Cardiac muscle cell (in vitro differentiated cells and primary cell): ENCODE measurements around the gene RCL1. TPM values are rescaled to one million over a fixed set of nuclear protein-coding genes. Genes with fewer than 3 reads are reported as not detected.
A peak's percentile ranks its signal among the peaks of the same experiment; 100 is the strongest.

ENCODE experiments used
- DNase-seq, 2 donors: peaks; one replicate each; pipeline versions ENCODE4 v3.0.0 to v3.0.0-alpha.2; 2010 to 2017; ENCODE audit warnings: low read depth in 1 of 2, low spot score in 1 of 2
- H3K27ac ChIP-seq: fragments of 200-600 bp; sonication (generic); 2 replicates; pipeline ENCODE4 v1.5.1; 2016
- H3K27me3 ChIP-seq: fragments of 200-600 bp; sonication (generic); 2 replicates; pipeline ENCODE4 v1.6.0; 2016; ENCODE audit warnings: control low read depth
- H3K36me3 ChIP-seq: fragments of 200-600 bp; sonication (generic); 2 replicates; pipeline ENCODE4 v1.5.1; 2016; ENCODE audit warnings: control low read depth
- H3K4me1 ChIP-seq: fragments of 200-600 bp; sonication (generic); 2 replicates; pipeline ENCODE4 v1.8.1; 2017; ENCODE audit warnings: low read depth, mild to moderate bottlenecking, mixed run types
- H3K4me3 ChIP-seq: fragments of 200-600 bp; sonication (generic); 2 replicates; pipeline ENCODE4 v1.5.1; 2016; ENCODE audit warnings: mild to moderate bottlenecking
- H3K9me3 ChIP-seq: fragments of 200-600 bp; sonication (generic); 2 replicates; pipeline ENCODE4 v1.5.1; 2017; ENCODE audit warnings: low read depth, mild to moderate bottlenecking, control low read depth
- polyA plus RNA-seq: library from polyadenylated mRNA; unstranded; fragments of >200 nt; fragmentation: Nextera tagmentation; extraction: Ambion mirVana; gene quantifications from 2 replicates; pipeline ENCODE4 v1.2.1, GENCODE V29; 2016
- total RNA-seq: library from RNA; depleted of rRNA; stranded (reverse); fragments of >200 nt; gene quantifications from 2 replicates; pipeline ENCODE4 v1.2.3, GENCODE V29; 2016
- TF ChIP-seq, protein P1 (sequence below): IDR thresholded peaks from 2 replicates; pipeline ENCODE4 v1.5.1; 2012; ENCODE audit warnings: low read depth, mild to moderate bottlenecking, low read length

The RCL1 gene
- total and polyA plus RNA-seq, 2 experiments from 2014 or later: 15.1 to 17.9 TPM

GRCh38 chr9:4842213-4842612, 49.5 kb downstream of the RCL1 start:
- no peaks in the 10 kb centered on the region for H3K9me3 ChIP-seq
- peaks cover 5% of the 10 kb centered on the region for H3K36me3 ChIP-seq
- H3K4me1 ChIP-seq: no peaks in the 10 kb centered on the region
- no peak overlapping the region for H3K27ac ChIP-seq
- no peak for DNase-seq
- TF ChIP-seq, protein P1, sequence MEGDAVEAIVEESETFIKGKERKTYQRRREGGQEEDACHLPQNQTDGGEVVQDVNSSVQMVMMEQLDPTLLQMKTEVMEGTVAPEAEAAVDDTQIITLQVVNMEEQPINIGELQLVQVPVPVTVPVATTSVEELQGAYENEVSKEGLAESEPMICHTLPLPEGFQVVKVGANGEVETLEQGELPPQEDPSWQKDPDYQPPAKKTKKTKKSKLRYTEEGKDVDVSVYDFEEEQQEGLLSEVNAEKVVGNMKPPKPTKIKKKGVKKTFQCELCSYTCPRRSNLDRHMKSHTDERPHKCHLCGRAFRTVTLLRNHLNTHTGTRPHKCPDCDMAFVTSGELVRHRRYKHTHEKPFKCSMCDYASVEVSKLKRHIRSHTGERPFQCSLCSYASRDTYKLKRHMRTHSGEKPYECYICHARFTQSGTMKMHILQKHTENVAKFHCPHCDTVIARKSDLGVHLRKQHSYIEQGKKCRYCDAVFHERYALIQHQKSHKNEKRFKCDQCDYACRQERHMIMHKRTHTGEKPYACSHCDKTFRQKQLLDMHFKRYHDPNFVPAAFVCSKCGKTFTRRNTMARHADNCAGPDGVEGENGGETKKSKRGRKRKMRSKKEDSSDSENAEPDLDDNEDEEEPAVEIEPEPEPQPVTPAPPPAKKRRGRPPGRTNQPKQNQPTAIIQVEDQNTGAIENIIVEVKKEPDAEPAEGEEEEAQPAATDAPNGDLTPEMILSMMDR: no peak
- no peaks in the 10 kb centered on the region for H3K27me3 ChIP-seq
- no peak overlapping the region for H3K4me3 ChIP-seq

DNA sequence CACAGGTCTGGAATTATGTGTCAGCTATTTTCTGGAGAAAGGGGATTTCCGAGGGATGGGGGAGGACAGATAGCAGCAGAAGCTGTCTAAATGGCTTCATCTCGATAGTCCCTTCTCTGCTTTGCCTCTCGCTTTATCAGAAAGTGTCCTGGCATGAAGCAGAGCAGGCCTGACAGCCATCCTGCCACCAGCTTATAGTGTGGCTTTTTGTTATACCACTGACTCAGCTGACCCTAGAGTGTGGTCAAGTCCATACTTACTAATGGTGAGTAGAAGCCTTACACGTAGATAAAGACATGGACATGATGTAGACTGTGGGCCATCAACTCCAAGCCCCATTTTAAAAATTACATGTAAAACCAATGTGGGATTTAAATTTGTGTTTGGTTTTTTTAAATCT, 50.0 kb downstream of the RCL1 start:
- H3K4me1 ChIP-seq: no peaks in the 10 kb centered on the region
- TF ChIP-seq, protein P1: no peak
- no peaks in the 10 kb centered on the region for H3K27me3 ChIP-seq
- no peak overlapping the region for H3K27ac ChIP-seq
- no peak for DNase-seq
- H3K4me3 ChIP-seq: no peak overlapping the region
- no peaks in the 10 kb centered on the region for H3K9me3 ChIP-seq
- H3K36me3 ChIP-seq: peaks cover 5% of the 10 kb centered on the region

GRCh38 chr9:4844056-4844838, 51.5 kb downstream of the RCL1 start:
- peaks cover 5% of the 10 kb centered on the region for H3K36me3 ChIP-seq
- TF ChIP-seq, protein P1: no peak
- DNase-seq: no peak
- H3K9me3 ChIP-seq: no peaks in the 10 kb centered on the region
- H3K4me1 ChIP-seq: no peaks in the 10 kb centered on the region
- H3K27ac ChIP-seq: no peak overlapping the region
- no peaks in the 10 kb centered on the region for H3K27me3 ChIP-seq
- H3K4me3 ChIP-seq: no peak overlapping the region

GRCh38 chr9:4849369-4849768, 56.6 kb downstream of the RCL1 start:
- Histone ChIP-seq H3K9me3 (no peaks in the 10 kb centered on the region), H3K4me1 (no peaks in the 10 kb centered on the region)
- TF ChIP-seq, protein P1: no peak

DNA sequence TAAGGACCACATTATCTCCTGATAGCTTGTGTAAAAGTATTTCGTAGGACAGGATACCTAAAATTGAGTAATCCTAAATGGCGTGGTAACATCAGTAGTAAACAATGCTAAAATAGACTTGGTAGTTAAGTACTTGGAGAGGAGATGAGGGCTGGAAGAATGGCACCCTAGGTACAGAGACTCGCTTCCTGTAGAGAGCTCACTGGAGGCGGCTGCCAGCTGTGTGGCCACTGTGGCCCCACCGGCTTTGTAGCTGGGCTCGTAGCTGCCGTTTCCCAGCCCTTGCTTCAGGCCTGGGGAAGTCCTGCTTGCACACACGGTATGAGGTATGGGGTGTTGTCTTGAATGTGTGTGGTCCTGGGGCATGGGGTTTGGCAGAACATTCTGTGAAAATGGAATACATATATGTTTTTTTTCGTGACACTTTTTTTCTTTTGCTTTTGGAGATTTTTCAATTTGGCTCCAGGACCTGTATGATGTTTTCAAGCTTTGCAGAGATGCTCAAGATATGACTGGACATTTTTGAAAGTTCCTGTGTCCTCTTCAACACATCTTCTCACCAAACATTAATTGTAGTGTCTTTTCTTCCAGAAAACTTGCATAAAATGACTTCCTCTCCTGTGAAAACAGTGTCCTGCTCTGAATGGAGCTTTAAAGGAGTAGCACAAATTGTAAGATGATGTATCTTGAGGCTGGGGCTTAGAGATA, 58.0 kb downstream of the RCL1 start:
- no peak overlapping the region for H3K27ac ChIP-seq

More at GRCh38 chr9:4849369-4849768, 56.6 kb downstream of the RCL1 start:
- Histone ChIP-seq H3K36me3 (peaks cover 5% of the 10 kb centered on the region), H3K4me3 (no peak overlapping the region), H3K27me3 (no peaks in the 10 kb centered on the region), H3K27ac (no peak overlapping the region)
- DNase-seq: no peak

More for the DNA sequence above, 58.0 kb downstream of the RCL1 start:
- H3K4me3 ChIP-seq: no peak overlapping the region
- no peaks in the 10 kb centered on the region for H3K4me1 ChIP-seq
- TF ChIP-seq, protein P1: no peak
- peak in 1 of 2 donors; percentile 48 for DNase-seq
- H3K9me3 ChIP-seq: no peaks in the 10 kb centered on the region
- H3K27me3 ChIP-seq: no peaks in the 10 kb centered on the region
- H3K36me3 ChIP-seq: peaks cover 2% of the 10 kb centered on the region
